Lung microvascular endothelial cell (primary cell): ENCODE measurements around the gene TJP1. TPM values are rescaled to one million over a fixed set of nuclear protein-coding genes. Genes with fewer than 3 reads are reported as not detected.
"Not testable (repeated sequence)": the region's sequence is repeated elsewhere in the genome, so short reads cannot be mapped to it uniquely, and the experiment has no call there.

ENCODE experiments used
- DNase-seq, 2 donors: peaks; one replicate each; pipeline versions ENCODE4 v3.0.0 to v3.0.0-alpha.2; 2010; ENCODE audit warnings: low read depth in 2 of 2
- total RNA-seq: library from RNA; depleted of rRNA; stranded (reverse); fragments of >200 nt; gene quantifications from 2 replicates; pipeline ENCODE4 v1.2.1, GENCODE V29; 2014

Gene TJP1
- total RNA-seq, 1 donor from 2014 or later = 68.1 TPM

- DNase-seq = no peak
Measured at GRCh38 chr15:29840054-29840453, 17.8 kb upstream of the TJP1 start.

- DNase-seq = no peak
Measured at GRCh38 chr15:29838352-29839010, 16.2 kb upstream of the TJP1 start.

DNA sequence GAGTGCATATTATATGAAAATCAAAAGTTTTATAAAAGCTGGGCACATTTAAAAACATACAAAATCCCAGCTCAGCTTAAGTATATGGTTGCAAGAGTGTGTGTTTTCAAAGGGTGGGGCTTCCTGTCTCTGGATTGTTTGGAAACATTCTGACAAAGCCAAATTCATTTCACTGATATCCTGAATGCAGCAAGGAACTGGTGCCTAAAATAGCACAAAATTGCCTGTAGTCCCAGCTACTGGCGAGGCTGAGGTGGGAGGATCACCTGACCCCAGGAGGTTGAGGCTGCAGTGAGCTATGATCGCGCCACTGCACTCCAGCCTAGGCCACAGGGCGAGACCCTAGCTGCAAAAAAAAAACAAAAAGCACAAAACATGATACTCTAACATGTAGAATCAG is 13.0 kb upstream of the TJP1 start:
- peak; percentile 40 to 73 for DNase-seq

GRCh38 chr15:29832709-29833108 is 10.4 kb upstream of the TJP1 start:
- no peak for DNase-seq

DNA sequence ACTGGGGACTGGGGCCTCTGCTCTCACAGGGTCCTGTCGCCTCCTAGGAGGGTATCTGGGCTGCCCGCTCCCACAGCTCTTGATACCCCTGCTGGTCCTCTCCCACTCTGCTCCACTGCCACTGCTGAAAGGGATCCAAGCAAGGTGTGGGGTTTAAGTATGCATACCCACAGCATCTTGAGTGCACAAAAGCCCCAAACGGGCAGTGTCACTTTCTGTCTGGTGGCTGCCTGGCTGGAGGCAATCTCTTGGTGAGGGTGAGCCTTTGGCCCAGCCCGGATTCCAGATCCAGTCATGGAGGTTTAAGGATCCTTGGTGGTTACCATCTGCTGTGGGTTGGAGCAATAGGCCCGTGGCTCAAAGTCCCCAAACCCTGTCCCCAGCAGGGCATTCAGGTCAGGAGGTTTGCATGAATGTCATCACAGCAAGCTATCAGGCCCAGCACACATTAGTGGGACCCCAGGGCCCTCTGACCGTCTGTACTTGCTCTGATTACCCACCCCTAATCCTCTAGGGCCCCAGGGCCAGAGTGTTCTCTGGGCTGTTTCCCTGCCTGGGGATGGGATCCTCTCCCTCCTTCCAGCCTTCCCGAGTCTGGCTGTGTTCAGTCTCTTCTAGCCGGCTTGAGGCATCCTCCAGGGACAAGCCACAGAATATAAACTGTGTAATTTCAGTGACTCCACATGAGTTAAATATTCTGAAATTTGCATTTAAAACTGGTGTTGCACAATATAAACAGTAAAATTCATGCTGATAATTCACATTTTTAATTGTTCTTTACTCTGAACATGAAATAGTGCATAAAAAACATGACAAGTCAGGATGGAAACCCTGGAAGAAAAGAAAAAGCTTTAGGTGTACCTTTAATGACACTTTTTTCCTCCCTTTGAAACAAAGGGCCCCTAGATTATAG is 4.9 kb upstream of the TJP1 start:
- DNase-seq = no peak

- DNase-seq = peak; percentile 31 to 54
Measured at GRCh38 chr15:29825227-29825626, 3.0 kb upstream of the TJP1 start.

DNA sequence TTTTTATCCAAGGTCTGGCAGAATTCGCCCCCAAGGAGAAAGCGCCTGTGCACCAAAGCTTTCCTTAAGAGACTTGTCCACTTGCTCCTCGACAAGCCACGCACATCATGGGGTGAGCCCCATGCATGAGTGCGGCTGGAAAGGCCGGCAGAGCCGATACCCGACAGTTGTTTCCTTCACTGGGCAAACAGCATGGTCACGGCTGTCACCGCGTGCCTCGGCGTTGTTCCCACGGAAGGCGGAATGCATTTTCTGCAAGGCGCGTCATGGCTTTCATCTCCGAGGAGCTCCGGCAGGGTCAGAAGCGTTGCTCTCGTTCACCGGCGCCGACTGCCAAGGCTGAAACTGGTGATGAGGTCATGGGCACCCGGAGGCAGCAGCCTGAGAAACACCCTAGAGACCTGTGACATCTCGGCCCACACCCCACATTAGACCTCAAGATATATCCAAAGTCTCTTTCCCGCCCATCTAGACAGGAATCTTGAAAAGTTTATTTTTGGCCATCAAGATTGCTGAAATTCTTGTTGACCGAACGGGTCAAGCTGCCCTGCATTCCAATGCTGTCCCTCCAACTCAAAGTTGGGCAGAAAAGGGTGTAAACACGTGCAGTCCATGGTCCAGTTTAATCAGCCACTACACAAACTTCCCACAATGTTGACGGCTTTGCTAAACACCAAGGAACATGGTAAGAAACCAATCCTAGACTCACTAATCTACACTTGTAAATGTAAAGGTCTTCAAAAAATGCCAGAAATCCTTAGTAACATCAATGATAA is 604 bp upstream of the TJP1 start:
- DNase-seq = peak; percentile 42 to 88

GRCh38 chr15:29821416-29822099 is 710 bp downstream of the TJP1 start:
- peak; percentile 81 to 92 for DNase-seq

GRCh38 chr15:29820394-29821154 is 1.7 kb downstream of the TJP1 start:
- DNase-seq = peak; percentile 26 to 35

GRCh38 chr15:29819979-29820378 is 2.3 kb downstream of the TJP1 start:
- peak; percentile 41 to 51 for DNase-seq

- peak in 1 of 2 donors; percentile 48 for DNase-seq
Measured at GRCh38 chr15:29818141-29818540, 4.1 kb downstream of the TJP1 start.

- DNase-seq = not testable (repeated sequence)
Measured at GRCh38 chr15:29817455-29817854, 4.8 kb downstream of the TJP1 start.

GRCh38 chr15:29815000-29815710 is 7.1 kb downstream of the TJP1 start:
- peak; percentile 70 to 76 for DNase-seq

- no peak for DNase-seq
Measured at GRCh38 chr15:29813009-29813408, 9.3 kb downstream of the TJP1 start.

GRCh38 chr15:29812384-29812694 is 9.9 kb downstream of the TJP1 start:
- DNase-seq = peak in 1 of 2 donors; percentile 69

DNA sequence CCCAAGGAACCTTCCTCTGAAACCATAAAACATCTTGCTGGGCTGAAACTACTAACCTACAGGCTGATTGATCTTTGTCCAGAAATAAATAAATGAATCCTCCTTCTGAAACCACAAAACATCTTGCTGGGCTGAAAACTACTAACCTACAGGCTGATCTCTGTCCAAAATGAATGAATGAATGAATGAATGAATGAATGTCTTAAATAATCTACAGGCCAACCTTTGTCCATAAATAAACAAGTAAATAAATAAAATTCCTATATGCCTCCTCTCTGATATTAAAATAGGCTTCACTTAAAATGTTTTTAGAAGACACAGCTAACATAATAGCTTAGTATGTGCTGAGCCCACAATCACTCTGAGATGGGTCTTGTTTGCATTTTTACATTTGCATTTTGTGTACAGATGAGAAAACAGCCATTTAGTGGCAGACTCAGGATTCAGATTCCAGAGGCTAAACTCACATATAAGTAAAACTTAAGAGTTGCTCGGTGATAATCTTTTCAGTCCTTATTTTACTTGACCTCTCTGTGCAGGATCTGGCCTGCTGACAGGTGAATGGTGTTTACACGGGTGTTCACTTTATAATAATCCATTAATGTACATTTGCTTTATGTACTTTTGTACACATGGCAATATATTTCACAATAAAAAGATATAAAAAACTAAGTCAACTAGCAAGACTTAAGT is 10.4 kb downstream of the TJP1 start:
- DNase-seq = no peak

DNA sequence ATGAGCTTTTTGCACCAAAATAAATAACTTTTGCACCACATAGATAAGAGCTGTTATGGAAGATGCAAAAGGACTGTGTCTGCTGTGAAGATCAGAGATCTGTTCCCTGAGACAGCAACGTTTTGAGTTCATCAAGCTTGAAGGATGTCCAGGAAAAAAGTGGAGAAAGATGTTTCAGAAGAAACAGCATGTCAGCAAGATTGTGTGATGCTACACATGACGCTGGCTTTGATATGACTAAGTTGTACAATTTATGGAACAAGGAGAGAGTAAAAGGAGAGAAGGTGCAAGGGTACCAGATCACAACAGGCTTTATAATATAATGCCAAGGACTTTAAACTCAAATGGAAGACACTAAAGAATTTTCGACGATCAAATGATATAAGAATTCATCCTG is 16.6 kb downstream of the TJP1 start:
- DNase-seq = no peak

DNA sequence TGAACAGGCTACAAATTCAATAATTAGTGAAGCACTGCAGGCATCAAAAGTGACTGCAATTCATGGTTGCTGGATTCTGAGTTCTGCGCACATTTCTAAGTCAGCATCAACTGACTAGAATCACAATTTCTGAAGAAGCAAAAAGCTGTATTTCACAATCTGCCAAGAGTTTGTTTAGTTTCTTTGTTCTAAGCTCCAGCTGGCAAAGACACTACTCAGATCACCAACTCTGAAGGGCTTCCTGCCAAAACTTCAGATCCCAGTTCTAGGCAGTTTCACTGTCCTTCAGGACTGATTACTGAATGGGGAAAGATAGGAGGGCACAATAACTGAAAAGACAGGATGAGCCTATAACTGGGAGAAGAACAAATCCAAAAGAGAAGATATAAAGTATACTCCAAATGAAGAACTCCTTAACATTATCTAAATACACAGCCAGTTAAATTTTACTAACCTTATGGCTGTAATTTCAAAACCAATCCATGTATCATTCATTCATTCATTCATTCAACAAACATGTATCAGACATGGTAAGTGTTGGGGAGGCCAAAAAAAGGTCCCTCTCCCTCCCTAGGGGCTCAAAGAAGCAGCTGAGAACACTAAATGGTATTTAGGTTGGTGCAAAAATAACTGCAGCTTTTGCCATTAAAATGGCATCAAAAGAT is 17.1 kb downstream of the TJP1 start:
- DNase-seq = peak; percentile 30 to 82

GRCh38 chr15:29802411-29802810 is 19.9 kb downstream of the TJP1 start:
- peak in 1 of 2 donors; percentile 28 for DNase-seq
